Measurements from ENCODE around the gene GDPD5.

GRCh38 chr11:75436806-75437205 lies 88.9 kb downstream of the GDPD5 start:
- TF ChIP-seq E2F6 (IDR thresholded peaks at IDR 0.05; ENCODE audit: borderline replicate concordance, low read depth) = no peak
- TF ChIP-seq CTCF (IDR thresholded peaks at IDR 0.05) = no peak
- TF ChIP-seq BHLHE40 (IDR thresholded peaks at IDR 0.05; ENCODE audit: low read depth, low read length) = no peak
